ENCODE results near the gene PCDHGA6. TPM values are rescaled to one million over a fixed set of nuclear protein-coding genes. Genes with fewer than 3 reads are reported as not detected.
"Not testable (repeated sequence)": the region's sequence is repeated elsewhere in the genome, so short reads cannot be mapped to it uniquely, and the experiment has no call there.

PCDHGA6 gene
- total RNA-seq, 1 donor from 2014 or later, result 3.9 TPM

DNA sequence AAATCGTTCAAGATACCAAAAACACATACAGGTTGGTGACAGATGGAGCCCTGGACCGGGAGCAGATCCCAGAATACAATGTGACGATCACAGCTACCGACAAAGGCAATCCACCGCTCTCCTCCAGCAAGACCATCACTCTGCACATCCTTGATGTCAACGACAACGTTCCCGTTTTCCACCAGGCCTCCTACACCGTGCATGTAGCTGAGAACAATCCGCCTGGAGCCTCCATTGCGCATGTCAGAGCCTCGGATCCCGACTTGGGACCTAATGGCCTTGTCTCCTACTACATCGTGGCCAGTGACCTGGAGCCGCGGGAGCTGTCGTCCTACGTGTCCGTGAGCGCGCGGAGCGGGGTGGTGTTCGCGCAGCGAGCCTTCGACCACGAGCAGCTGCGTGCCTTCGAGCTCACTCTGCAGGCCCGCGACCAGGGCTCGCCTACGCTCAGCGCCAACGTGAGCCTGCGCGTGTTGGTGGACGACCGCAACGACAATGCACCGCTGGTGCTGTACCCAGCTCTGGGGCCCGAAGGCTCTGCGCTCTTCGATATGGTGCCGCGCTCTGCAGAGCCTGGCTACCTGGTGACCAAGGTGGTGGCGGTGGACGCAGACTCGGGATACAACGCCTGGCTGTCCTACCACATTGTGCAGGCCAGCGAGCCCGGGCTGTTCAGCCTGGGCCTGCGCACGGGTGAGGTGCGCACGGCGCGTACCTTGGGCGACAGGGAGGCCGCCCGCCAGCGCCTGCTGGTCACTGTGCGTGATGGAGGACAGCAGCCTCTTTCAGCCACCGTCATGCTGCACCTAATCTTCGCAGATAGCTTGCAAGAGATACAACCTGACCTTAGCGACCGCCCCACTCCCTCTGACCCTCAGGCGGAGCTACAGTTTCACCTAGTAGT lies 1.9 kb upstream of the PCDHGA6 start:
- Mint-ChIP-seq H3K4me1 (ENCODE audit: unreplicated experiment) (no peaks in the 10 kb centered on the region), H3K27me3 (ENCODE audit: unreplicated experiment) (peaks cover 2% of the 10 kb centered on the region), H3K4me3 (ENCODE audit: unreplicated experiment) (peak overlapping the region; percentile 83), H3K9me3 (ENCODE audit: unreplicated experiment) (peaks cover 27% of the 10 kb centered on the region), H3K27ac (ENCODE audit: unreplicated experiment) (no peak overlapping the region), H3K36me3 (ENCODE audit: low read depth, unreplicated experiment) (peaks cover 55% of the 10 kb centered on the region)
- no peak for DNase-seq (ENCODE audit: low spot score)
- TF ChIP-seq, protein P1, sequence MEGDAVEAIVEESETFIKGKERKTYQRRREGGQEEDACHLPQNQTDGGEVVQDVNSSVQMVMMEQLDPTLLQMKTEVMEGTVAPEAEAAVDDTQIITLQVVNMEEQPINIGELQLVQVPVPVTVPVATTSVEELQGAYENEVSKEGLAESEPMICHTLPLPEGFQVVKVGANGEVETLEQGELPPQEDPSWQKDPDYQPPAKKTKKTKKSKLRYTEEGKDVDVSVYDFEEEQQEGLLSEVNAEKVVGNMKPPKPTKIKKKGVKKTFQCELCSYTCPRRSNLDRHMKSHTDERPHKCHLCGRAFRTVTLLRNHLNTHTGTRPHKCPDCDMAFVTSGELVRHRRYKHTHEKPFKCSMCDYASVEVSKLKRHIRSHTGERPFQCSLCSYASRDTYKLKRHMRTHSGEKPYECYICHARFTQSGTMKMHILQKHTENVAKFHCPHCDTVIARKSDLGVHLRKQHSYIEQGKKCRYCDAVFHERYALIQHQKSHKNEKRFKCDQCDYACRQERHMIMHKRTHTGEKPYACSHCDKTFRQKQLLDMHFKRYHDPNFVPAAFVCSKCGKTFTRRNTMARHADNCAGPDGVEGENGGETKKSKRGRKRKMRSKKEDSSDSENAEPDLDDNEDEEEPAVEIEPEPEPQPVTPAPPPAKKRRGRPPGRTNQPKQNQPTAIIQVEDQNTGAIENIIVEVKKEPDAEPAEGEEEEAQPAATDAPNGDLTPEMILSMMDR (IDR thresholded peaks at IDR 0.05; ENCODE audit: unreplicated experiment), result no peak

DNA sequence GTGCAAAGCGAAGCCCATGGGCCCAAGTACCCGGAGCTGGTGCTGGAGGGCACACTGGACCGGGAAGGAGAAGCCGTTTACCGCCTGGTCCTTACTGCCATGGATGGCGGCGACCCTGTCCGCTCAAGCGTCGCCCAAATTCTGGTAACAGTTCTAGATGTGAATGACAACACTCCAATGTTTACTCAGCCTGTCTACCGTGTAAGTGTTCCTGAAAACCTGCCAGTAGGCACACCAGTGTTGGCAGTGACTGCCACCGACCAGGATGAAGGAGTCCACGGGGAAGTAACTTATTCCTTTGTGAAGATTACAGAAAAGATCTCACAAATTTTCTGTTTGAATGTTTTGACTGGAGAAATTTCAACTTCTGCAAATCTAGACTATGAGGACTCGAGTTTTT lies 936 bp downstream of the PCDHGA6 start:
- H3K4me3 Mint-ChIP-seq (ENCODE audit: unreplicated experiment), result peak overlapping the region; percentile 73

DNA sequence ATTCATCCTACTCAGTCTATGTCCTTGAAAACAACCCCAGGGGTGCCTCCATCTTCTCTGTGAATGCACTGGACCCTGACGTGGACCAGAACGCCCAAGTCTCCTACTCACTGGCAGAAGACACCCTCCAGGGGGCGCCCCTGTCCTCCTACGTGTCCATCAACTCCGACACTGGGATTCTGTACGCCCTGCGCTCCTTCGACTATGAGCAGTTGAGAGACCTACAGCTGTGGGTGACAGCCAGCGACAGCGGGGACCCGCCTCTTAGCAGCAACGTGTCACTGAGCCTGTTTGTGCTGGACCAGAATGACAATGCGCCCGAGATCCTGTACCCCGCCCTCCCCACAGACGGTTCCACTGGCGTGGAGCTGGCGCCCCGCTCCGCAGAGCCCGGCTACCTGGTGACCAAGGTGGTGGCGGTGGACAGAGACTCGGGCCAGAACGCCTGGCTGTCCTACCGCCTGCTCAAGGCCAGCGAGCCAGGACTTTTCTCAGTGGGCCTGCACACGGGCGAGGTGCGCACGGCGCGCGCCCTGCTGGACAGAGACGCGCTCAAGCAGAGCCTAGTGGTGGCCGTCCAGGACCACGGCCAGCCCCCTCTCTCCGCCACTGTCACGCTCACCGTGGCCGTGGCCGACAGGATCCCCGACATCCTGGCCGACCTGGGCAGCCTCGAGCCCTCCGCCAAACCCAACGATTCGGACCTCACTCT lies 1.9 kb downstream of the PCDHGA6 start:
- Mint-ChIP-seq H3K36me3 (ENCODE audit: low read depth, unreplicated experiment) (peaks cover 55% of the 10 kb centered on the region), H3K9me3 (ENCODE audit: unreplicated experiment) (peaks cover 27% of the 10 kb centered on the region)
- H3K27me3 Mint-ChIP-seq (ENCODE audit: unreplicated experiment); H3K4me3 Mint-ChIP-seq (ENCODE audit: unreplicated experiment); H3K4me1 Mint-ChIP-seq (ENCODE audit: unreplicated experiment); DNase-seq (ENCODE audit: low spot score); H3K27ac Mint-ChIP-seq (ENCODE audit: unreplicated experiment): not testable (repeated sequence)

More for the DNA sequence above, 936 bp downstream of the PCDHGA6 start:
- peaks cover 2% of the 10 kb centered on the region for H3K27me3 Mint-ChIP-seq (ENCODE audit: unreplicated experiment)
- peaks cover 62% of the 10 kb centered on the region for H3K36me3 Mint-ChIP-seq (ENCODE audit: low read depth, unreplicated experiment)
- H3K4me1 Mint-ChIP-seq (ENCODE audit: unreplicated experiment), result no peaks in the 10 kb centered on the region
- DNase-seq (ENCODE audit: low spot score), result no peak
- no peak overlapping the region for H3K27ac Mint-ChIP-seq (ENCODE audit: unreplicated experiment)
- TF ChIP-seq, protein P1 (IDR thresholded peaks at IDR 0.05; ENCODE audit: unreplicated experiment), result no peak
- peaks cover 27% of the 10 kb centered on the region for H3K9me3 Mint-ChIP-seq (ENCODE audit: unreplicated experiment)

DNA sequence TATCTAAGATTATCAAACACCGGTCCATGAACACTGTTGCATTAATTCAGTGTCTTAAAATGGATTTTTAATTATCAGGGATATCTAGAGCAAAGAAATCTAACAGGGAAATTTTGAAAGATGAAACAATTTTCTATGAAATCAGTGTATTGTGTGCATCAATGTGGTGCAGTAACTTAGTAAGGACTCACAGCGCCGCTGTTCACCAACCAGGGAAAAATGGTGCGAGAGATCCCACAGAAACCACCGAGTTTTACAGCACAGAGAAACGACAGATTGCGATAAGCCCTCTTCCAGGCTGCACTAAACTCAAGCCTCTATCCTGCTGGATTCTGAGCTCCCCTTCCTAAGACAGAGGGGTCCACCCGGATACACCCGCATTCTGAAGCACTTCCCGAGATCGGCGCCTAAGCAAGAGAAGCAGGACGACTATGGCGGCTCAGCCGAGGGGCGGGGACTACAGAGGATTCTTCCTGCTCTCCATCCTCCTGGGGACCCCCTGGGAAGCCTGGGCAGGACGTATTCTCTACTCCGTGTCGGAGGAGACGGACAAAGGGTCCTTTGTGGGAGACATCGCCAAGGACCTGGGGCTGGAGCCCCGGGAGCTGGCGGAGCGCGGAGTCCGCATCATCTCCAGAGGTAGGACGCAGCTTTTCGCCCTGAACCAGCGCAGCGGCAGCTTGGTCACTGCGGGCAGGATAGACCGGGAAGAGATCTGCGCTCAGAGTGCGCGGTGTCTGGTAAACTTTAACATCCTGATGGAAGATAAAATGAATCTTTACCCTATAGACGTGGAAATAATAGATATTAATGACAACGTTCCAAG lies 9.0 kb downstream of the PCDHGA6 start, which contains the start of gene PCDHGA7:
TSS of gene PCDHGA7 (plus strand) at position 274 of the 826 bp plus-strand sequence. CDS start at position 432, 158 bp downstream.
- peak within 1 kb of the TSS; percentile 89 for H3K4me3 Mint-ChIP-seq (ENCODE audit: unreplicated experiment)
- peaks cover 22% of the 10 kb centered on the region for H3K9me3 Mint-ChIP-seq (ENCODE audit: unreplicated experiment)
- no peaks in the 10 kb centered on the region for H3K4me1 Mint-ChIP-seq (ENCODE audit: unreplicated experiment)
- TF ChIP-seq, protein P1 (IDR thresholded peaks at IDR 0.05; ENCODE audit: unreplicated experiment), result no peak
- H3K36me3 Mint-ChIP-seq (ENCODE audit: low read depth, unreplicated experiment), result peaks cover 52% of the 10 kb centered on the region
- H3K27me3 Mint-ChIP-seq (ENCODE audit: unreplicated experiment), result peaks cover 4% of the 10 kb centered on the region
- DNase-seq (ENCODE audit: low spot score), result no peak
- no peak within 1 kb of the TSS for H3K27ac Mint-ChIP-seq (ENCODE audit: unreplicated experiment)

DNA sequence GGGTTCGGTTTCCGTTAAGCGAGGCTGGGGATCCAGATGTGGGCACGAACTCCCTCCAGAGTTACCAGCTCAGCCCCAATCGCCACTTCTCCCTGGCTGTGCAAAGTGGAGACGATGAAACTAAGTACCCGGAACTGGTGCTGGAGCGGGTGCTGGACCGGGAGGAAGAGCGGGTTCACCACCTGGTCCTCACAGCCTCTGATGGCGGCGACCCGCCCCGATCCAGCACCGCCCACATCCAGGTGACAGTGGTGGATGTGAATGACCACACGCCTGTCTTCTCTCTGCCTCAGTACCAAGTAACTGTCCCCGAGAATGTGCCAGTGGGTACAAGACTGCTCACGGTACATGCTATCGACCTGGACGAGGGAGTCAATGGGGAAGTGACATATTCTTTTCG lies 9.7 kb downstream of the PCDHGA6 start:
- H3K9me3 Mint-ChIP-seq (ENCODE audit: unreplicated experiment), result peaks cover 24% of the 10 kb centered on the region
- no peaks in the 10 kb centered on the region for H3K4me1 Mint-ChIP-seq (ENCODE audit: unreplicated experiment)
- H3K4me3 Mint-ChIP-seq (ENCODE audit: unreplicated experiment), result peak overlapping the region; percentile 89
- TF ChIP-seq, protein P1 (IDR thresholded peaks at IDR 0.05; ENCODE audit: unreplicated experiment), result no peak
- peaks cover 54% of the 10 kb centered on the region for H3K36me3 Mint-ChIP-seq (ENCODE audit: low read depth, unreplicated experiment)
- peaks cover 4% of the 10 kb centered on the region for H3K27me3 Mint-ChIP-seq (ENCODE audit: unreplicated experiment)
- H3K27ac Mint-ChIP-seq (ENCODE audit: unreplicated experiment), result no peak overlapping the region
- DNase-seq (ENCODE audit: low spot score), result no peak
